HEK293 (cell line): Measurements from ENCODE around the gene PNPO.

Source experiments
- GFI1B ChIP-seq: fragments of 450-650 bp; formaldehyde crosslinking; IDR thresholded peaks from 2 replicates; pipeline ENCODE4 v1.5.1; 2016; ENCODE audit warnings: missing biosample characterization, missing genetic modification characterization
- ZNF423 ChIP-seq: fragments of 450-650 bp; formaldehyde crosslinking; IDR thresholded peaks from 2 replicates; pipeline ENCODE4 v1.5.1; 2016; ENCODE audit warnings: missing biosample characterization, missing genetic modification characterization
- TF ChIP-seq, protein P1 (sequence below): fragments of 450-650 bp; formaldehyde crosslinking; IDR thresholded peaks from 2 replicates; pipeline ENCODE4 v1.5.1; 2016; ENCODE audit warnings: missing biosample characterization, missing genetic modification characterization

DNA sequence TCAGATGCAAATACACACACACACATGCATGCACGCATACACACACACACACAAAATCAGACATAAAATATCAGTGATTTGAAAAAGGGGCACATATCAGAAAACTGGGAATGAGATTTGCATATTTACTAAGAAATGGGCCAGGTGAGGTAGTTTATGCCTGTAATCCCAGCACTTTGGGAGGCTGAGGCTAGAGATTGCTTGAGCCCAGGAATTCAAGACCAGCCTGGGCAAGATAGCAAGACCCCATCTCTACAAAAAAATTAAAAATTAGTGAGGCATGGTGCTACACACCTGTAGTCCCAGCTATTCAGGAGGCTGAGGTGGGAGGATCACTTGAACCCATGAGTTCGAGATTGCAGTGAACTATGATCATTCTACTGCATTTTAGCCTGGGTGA, 22.4 kb upstream of the PNPO start:
- no peak for TF ChIP-seq GFI1B (tag by site-specific recombination)
- TF ChIP-seq, protein P1, sequence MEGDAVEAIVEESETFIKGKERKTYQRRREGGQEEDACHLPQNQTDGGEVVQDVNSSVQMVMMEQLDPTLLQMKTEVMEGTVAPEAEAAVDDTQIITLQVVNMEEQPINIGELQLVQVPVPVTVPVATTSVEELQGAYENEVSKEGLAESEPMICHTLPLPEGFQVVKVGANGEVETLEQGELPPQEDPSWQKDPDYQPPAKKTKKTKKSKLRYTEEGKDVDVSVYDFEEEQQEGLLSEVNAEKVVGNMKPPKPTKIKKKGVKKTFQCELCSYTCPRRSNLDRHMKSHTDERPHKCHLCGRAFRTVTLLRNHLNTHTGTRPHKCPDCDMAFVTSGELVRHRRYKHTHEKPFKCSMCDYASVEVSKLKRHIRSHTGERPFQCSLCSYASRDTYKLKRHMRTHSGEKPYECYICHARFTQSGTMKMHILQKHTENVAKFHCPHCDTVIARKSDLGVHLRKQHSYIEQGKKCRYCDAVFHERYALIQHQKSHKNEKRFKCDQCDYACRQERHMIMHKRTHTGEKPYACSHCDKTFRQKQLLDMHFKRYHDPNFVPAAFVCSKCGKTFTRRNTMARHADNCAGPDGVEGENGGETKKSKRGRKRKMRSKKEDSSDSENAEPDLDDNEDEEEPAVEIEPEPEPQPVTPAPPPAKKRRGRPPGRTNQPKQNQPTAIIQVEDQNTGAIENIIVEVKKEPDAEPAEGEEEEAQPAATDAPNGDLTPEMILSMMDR (tag by site-specific recombination): no peak
- no peak for TF ChIP-seq ZNF423
